CD14-positive monocyte (primary cell): ENCODE measurements around the gene GRXCR2. TPM values are rescaled to one million over a fixed set of nuclear protein-coding genes. Genes with fewer than 3 reads are reported as not detected.

Experiments used
- DNase-seq, 3 donors: peaks; one replicate each; pipeline ENCODE4 v3.0.0-alpha.2; 2011 to 2022
- H2AFZ ChIP-seq: 2 replicates; pipeline ENCODE4 v1.6.0; 2012; ENCODE audit warnings: mild to moderate bottlenecking, low read depth, low read length, inconsistent platforms; ENCODE audit not compliant: insufficient read depth, poor library complexity, severe bottlenecking
- H3K27ac ChIP-seq, 2 donors: 1 replicate in 1 of 2; 2 replicates in 1 of 2; pipeline ENCODE4 v1.5.1; 2012 to 2013; ENCODE audit warnings: low read length in 2 of 2, control low read depth in 1 of 2, inconsistent platforms in 1 of 2, low read depth in 1 of 2, mild to moderate bottlenecking in 1 of 2
- H3K27me3 ChIP-seq, 2 donors: one replicate each; pipeline versions ENCODE4 v1.6.0 to v1.6.1; 2011 to 2013; ENCODE audit warnings: low read length in 2 of 2; ENCODE audit not compliant: control insufficient read depth in 2 of 2, insufficient read depth in 2 of 2
- H3K36me3 ChIP-seq, 2 donors: replicated peaks in 1 of 2; 1 replicate in 1 of 2; 2 replicates in 1 of 2; pipeline versions ENCODE4 v1.5.1 to v1.6.1; 2012 to 2013; ENCODE audit warnings: low read length in 2 of 2, control low read depth in 1 of 2, inconsistent platforms in 1 of 2, mild to moderate bottlenecking in 1 of 2; ENCODE audit not compliant: insufficient read depth in 2 of 2, control insufficient read depth in 1 of 2
- H3K4me1 ChIP-seq, 2 donors: 1 replicate in 1 of 2; 2 replicates in 1 of 2; pipeline versions ENCODE4 v1.5.1 to v1.6.1; 2012 to 2013; ENCODE audit warnings: low read length in 2 of 2, control low read depth in 1 of 2, inconsistent platforms in 1 of 2, mild to moderate bottlenecking in 1 of 2, moderate library complexity in 1 of 2; ENCODE audit not compliant: insufficient read depth in 2 of 2, control insufficient read depth in 1 of 2
- H3K4me2 ChIP-seq: replicated peaks from 2 replicates; pipeline ENCODE3; 2012; ENCODE audit warnings: low read length, moderate library complexity, mild to moderate bottlenecking; ENCODE audit not compliant: poor library complexity, severe bottlenecking; ENCODE audit errors: extremely low read depth
- H3K4me3 ChIP-seq, 3 experiments: fragments of 200-600 bp in 1 of 3; sonication (generic) in 1 of 3; replicated peaks in 1 of 3; 1 replicate in 2 of 3; 2 replicates in 1 of 3; pipeline ENCODE4 v1.5.1; 2011 to 2013; ENCODE audit warnings: low read length in 3 of 3, mild to moderate bottlenecking in 3 of 3, control low read depth in 2 of 3, low read depth in 2 of 3, inconsistent platforms in 1 of 3, moderate library complexity in 1 of 3
- H3K79me2 ChIP-seq: 2 replicates; pipeline ENCODE4 v1.6.0; 2012; ENCODE audit warnings: mild to moderate bottlenecking, control low read depth, inconsistent platforms, low read length, moderate library complexity; ENCODE audit not compliant: insufficient read depth
- H3K9ac ChIP-seq: 2 replicates; pipeline ENCODE4 v1.6.0; 2017; ENCODE audit warnings: low read length, mild to moderate bottlenecking; ENCODE audit not compliant: insufficient read depth, poor library complexity, severe bottlenecking
- H3K9me3 ChIP-seq, 2 donors: replicated peaks in 1 of 2; 1 replicate in 1 of 2; 2 replicates in 1 of 2; pipeline versions ENCODE4 v1.5.1 to v1.6.1; 2012 to 2013; ENCODE audit warnings: low read length in 2 of 2, control low read depth in 1 of 2; ENCODE audit not compliant: control insufficient read depth in 1 of 2, insufficient read depth in 1 of 2
- H4K20me1 ChIP-seq: 2 replicates; pipeline ENCODE4 v1.6.0; 2012; ENCODE audit warnings: mild to moderate bottlenecking, low read length, control low read depth, moderate library complexity; ENCODE audit not compliant: insufficient read depth
- H3K27ac Mint-ChIP-seq, 7 donors: one replicate each; pipeline ENCODE4 v1.8.0; 2020; ENCODE audit warnings: mild to moderate bottlenecking in 7 of 7, mixed read lengths in 7 of 7, moderate library complexity in 6 of 7, inconsistent platforms in 2 of 7
- H3K27me3 Mint-ChIP-seq, 3 donors: one replicate each; pipeline ENCODE4 v1.8.0; 2021 to 2022; ENCODE audit warnings: low read depth in 3 of 3, mild to moderate bottlenecking in 3 of 3, mixed read lengths in 3 of 3, moderate library complexity in 3 of 3, inconsistent platforms in 1 of 3
- H3K36me3 Mint-ChIP-seq, 2 donors: one replicate each; pipeline ENCODE4 v1.8.0; 2020; ENCODE audit warnings: mixed read lengths in 2 of 2, inconsistent platforms in 1 of 2, mild to moderate bottlenecking in 1 of 2
- H3K4me1 Mint-ChIP-seq: one replicate; pipeline ENCODE4 v1.8.0; 2020; ENCODE audit warnings: mild to moderate bottlenecking, mixed read lengths
- H3K4me3 Mint-ChIP-seq, 2 donors: one replicate each; pipeline ENCODE4 v1.8.0; 2020; ENCODE audit warnings: mild to moderate bottlenecking in 2 of 2, mixed read lengths in 2 of 2, moderate library complexity in 1 of 2
- H3K9me3 Mint-ChIP-seq, 7 donors: one replicate each; pipeline ENCODE4 v1.8.0; 2020 to 2022; ENCODE audit warnings: mixed read lengths in 7 of 7, mild to moderate bottlenecking in 6 of 7, moderate library complexity in 6 of 7, inconsistent platforms in 2 of 7
- WGBS: methylation state at CpG from one replicate; pipeline ENCODE4 v1.1.5; 2013; ENCODE audit warnings: missing lambda C conversion rate; ENCODE audit not compliant: insufficient coverage; 5-methylcytosine and 5-hydroxymethylcytosine counted together
- intact Hi-C, 2 donors: fragments of 100-400 bp; cut with micrococcal nuclease; formaldehyde crosslinking; loops; one replicate each; pipeline versions ENCODE4 v1.15.0 to v1.15.1; 2023
- polyA plus RNA-seq, 3 donors: library from polyadenylated mRNA; depleted of rRNA in 1 of 3; unstranded in 2 of 3; stranded (reverse) in 1 of 3; fragments of 300-500 nt in 2 of 3; fragments of >200 nt in 1 of 3; fragmentation: Illumina TruSeq in 2 of 3; gene quantifications; 1 replicate in 2 of 3; 2 replicates in 1 of 3; pipeline ENCODE4 v1.2.3, GENCODE V29; 2012 to 2021
- TF ChIP-seq, protein P1 (sequence below): fragments of 200-600 bp; IDR thresholded peaks from one replicate; pipeline ENCODE4 v1.8.0; 2022; ENCODE audit warnings: antibody characterized with exemption, mild to moderate bottlenecking

The GRXCR2 gene
- polyA plus RNA-seq, 3 donors, result not detected

DNA sequence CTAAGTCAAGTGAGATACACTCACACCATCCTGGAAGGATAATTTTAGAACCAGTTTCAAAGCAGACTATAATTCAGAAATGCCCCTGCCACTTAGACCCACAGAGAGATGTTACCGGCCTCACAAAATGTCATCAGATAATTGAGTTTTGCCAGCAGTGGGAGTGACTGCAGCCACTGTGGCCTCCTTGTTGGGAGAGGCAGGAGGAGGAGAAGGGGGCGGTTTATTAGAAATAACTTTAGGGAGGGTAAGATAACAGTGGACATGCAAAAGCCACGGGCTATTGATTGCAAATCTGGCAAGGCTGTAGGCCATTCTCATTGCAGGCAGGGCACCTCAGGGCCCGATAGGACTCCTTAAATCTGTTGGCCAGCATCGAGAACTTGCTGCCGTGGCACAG, 13.4 kb downstream of the GRXCR2 start:
- Mint-ChIP-seq H3K4me3 (no peak overlapping the region), H3K36me3 (no peaks in the 10 kb centered on the region), H3K27me3 (peaks cover 5 to 10% (median 8%) of the 10 kb centered on the region in 3 donors), H3K9me3 (no peaks in the 10 kb centered on the region), H3K27ac (no peak overlapping the region), H3K4me1 (peaks cover 9% of the 10 kb centered on the region)
- Histone ChIP-seq H3K4me3 (no peak overlapping the region), H3K4me1 (peaks cover 7 to 9% of the 10 kb centered on the region in 2 donors), H3K79me2 (no peaks in the 10 kb centered on the region), H3K9me3 (no peaks in the 10 kb centered on the region), H4K20me1 (no peaks in the 10 kb centered on the region), H3K27me3 (no peaks in the 10 kb centered on the region), H2AFZ (no peak overlapping the region), H3K9ac (no peak overlapping the region), H3K27ac (no peak overlapping the region), H3K4me2 (no peak overlapping the region), H3K36me3 (no peaks in the 10 kb centered on the region)
- WGBS, result 96% methylated on average over 5 of the region's 6 CpGs
- TF ChIP-seq, protein P1, sequence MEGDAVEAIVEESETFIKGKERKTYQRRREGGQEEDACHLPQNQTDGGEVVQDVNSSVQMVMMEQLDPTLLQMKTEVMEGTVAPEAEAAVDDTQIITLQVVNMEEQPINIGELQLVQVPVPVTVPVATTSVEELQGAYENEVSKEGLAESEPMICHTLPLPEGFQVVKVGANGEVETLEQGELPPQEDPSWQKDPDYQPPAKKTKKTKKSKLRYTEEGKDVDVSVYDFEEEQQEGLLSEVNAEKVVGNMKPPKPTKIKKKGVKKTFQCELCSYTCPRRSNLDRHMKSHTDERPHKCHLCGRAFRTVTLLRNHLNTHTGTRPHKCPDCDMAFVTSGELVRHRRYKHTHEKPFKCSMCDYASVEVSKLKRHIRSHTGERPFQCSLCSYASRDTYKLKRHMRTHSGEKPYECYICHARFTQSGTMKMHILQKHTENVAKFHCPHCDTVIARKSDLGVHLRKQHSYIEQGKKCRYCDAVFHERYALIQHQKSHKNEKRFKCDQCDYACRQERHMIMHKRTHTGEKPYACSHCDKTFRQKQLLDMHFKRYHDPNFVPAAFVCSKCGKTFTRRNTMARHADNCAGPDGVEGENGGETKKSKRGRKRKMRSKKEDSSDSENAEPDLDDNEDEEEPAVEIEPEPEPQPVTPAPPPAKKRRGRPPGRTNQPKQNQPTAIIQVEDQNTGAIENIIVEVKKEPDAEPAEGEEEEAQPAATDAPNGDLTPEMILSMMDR, result no peak
- no peak for DNase-seq
- intact Hi-C loops, result no loop called here

DNA sequence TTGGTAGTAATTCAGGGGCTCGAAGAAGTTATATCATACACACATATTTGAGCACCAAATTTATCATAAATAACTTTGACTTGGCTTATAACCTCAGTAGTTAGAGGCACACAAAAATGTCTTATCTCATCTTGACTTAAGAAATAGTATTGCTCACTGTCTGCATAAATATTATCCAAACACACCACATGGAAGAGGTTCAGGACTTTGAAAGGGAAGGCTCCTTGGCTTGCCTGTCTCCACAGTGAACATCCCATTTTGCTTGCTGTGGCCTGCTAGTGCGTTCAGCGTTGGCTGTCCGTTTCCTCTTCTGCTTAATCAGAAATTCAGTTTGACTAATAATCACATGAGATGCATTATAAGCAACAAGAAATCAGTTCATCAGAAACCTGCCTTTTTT, 13.9 kb downstream of the GRXCR2 start:
- intact Hi-C loops, result no loop called here
- 95% methylated on average over 3 of the region's 4 CpGs for WGBS
- peaks cover 7 to 9% of the 10 kb centered on the region in 2 donors for H3K4me1 ChIP-seq
- TF ChIP-seq, protein P1, result no peak
- H3K36me3 Mint-ChIP-seq, result no peaks in the 10 kb centered on the region
- no peaks in the 10 kb centered on the region for H3K36me3 ChIP-seq
- no peak overlapping the region for H3K4me3 Mint-ChIP-seq
- DNase-seq, result no peak
- H3K27me3 ChIP-seq, result no peaks in the 10 kb centered on the region
- no peaks in the 10 kb centered on the region for H3K9me3 ChIP-seq
- peaks cover 5 to 8% (median 7%) of the 10 kb centered on the region in 3 donors for H3K27me3 Mint-ChIP-seq
- no peaks in the 10 kb centered on the region for H3K79me2 ChIP-seq
- no peaks in the 10 kb centered on the region for H4K20me1 ChIP-seq
- H3K27ac ChIP-seq, result no peak overlapping the region
- no peak overlapping the region for H3K27ac Mint-ChIP-seq
- H3K4me2 ChIP-seq, result no peak overlapping the region
- H3K4me3 ChIP-seq, result no peak overlapping the region
- no peak overlapping the region for H3K9ac ChIP-seq
- no peak overlapping the region for H2AFZ ChIP-seq
- H3K4me1 Mint-ChIP-seq, result peaks cover 9% of the 10 kb centered on the region
- H3K9me3 Mint-ChIP-seq, result no peaks in the 10 kb centered on the region
